SKM-1 treated with dmso at 0.1 percent for 144 hours (cell line): Measurements from ENCODE around the gene RAB44.
"Not testable (repeated sequence)": the region's sequence is repeated elsewhere in the genome, so short reads cannot be mapped to it uniquely, and the experiment has no call there.

Experiments
- DNase-seq: peaks from one replicate; lab custom pipeline; 2025; ENCODE audit not compliant: unreplicated experiment; lab: John Stamatoyannopoulos, UW

The RAB44 gene

GRCh38 chr6:36686668-36687513 lies 10.7 kb upstream of the RAB44 start:
- DNase-seq: no peak

- no peak for DNase-seq
Observed at GRCh38 chr6:36688063-36688738, 9.4 kb upstream of the RAB44 start.

GRCh38 chr6:36688739-36689075 lies 8.9 kb upstream of the RAB44 start:
- DNase-seq: no peak

- no peak for DNase-seq
Observed at GRCh38 chr6:36691011-36691410, 6.6 kb upstream of the RAB44 start.

- DNase-seq: no peak
Observed at GRCh38 chr6:36691612-36692011, 6.0 kb upstream of the RAB44 start.

- peak; percentile 90 for DNase-seq
Observed at GRCh38 chr6:36692220-36692619, 5.4 kb upstream of the RAB44 start.

GRCh38 chr6:36692861-36693702 lies 4.5 kb upstream of the RAB44 start:
- no peak for DNase-seq

- DNase-seq: no peak
Observed at GRCh38 chr6:36694616-36695015, 3.0 kb upstream of the RAB44 start.

- DNase-seq: no peak
Observed at GRCh38 chr6:36695414-36695813, 2.2 kb upstream of the RAB44 start.

- DNase-seq: no peak
Observed at GRCh38 chr6:36698196-36698595, 570 bp downstream of the RAB44 start.

GRCh38 chr6:36698871-36699271 lies 1.2 kb downstream of the RAB44 start:
- no peak for DNase-seq

- DNase-seq: no peak
Observed at GRCh38 chr6:36699348-36699747, 1.7 kb downstream of the RAB44 start.

GRCh38 chr6:36700071-36700812 lies 2.6 kb downstream of the RAB44 start:
- no peak for DNase-seq

GRCh38 chr6:36700831-36701230 lies 3.2 kb downstream of the RAB44 start:
- peak; percentile 75 for DNase-seq

- DNase-seq: no peak
Observed at GRCh38 chr6:36701401-36701991, 3.9 kb downstream of the RAB44 start.

GRCh38 chr6:36702656-36703055 lies 5.0 kb downstream of the RAB44 start:
- DNase-seq: no peak

- no peak for DNase-seq
Observed at GRCh38 chr6:36703081-36703606, 5.5 kb downstream of the RAB44 start.

GRCh38 chr6:36703982-36704381 lies 6.4 kb downstream of the RAB44 start:
- DNase-seq: no peak

- not testable (repeated sequence) for DNase-seq
Observed at GRCh38 chr6:36704961-36705577, 7.4 kb downstream of the RAB44 start.

GRCh38 chr6:36706339-36706738 lies 8.7 kb downstream of the RAB44 start:
- DNase-seq: no peak
